ENCODE results near the gene MBNL1.
A peak's percentile ranks its signal among the peaks of the same experiment; 100 is the strongest.

Gene MBNL1

DNA sequence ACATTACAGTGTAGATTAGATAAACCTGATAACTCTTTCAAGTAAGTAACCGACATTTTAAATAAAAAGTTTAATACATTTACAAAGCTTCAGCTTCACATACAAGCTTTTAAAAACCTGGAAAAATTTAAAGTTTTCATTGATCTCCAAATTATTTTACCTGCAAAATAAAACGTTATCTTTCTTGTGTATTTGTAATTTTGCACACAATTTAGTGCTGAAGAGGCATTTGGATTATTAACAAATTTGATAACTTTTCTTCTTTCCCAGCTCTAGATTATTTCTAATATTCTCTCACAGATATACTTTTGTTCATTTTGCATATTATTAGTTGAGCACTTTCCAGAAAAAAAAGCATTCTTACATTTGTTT, 24.2 kb upstream of the MBNL1 start:
- H3K36me3 ChIP-seq: no peaks in the 10 kb centered on the region
- peak overlapping the region in 2 of 11 experiments; percentile 34 to 49; a peak in 2 of 22 replicates for H3K27ac ChIP-seq
- no peaks in the 10 kb centered on the region for H3K9me3 ChIP-seq (replicated peaks in 1 of 11)
- H3K27me3 ChIP-seq: no peaks in the 10 kb centered on the region
- peak overlapping the region; percentile 52 to 76 (median 70); a peak in 18 of 22 replicates for H3K4me2 ChIP-seq
- no peak overlapping the region for H3K4me3 ChIP-seq
- peaks cover 35 to 47% (median 41%) of the 10 kb centered on the region in 10 experiments for H3K4me1 ChIP-seq
- H4K20me1 ChIP-seq: no peaks in the 10 kb centered on the region
- H3K9ac ChIP-seq: no peak overlapping the region
- no peak for TF ChIP-seq Cebpa-rat (IDR thresholded peaks at IDR 0.05)

- H3K27me3 ChIP-seq: no peaks in the 10 kb centered on the region
- no peak overlapping the region for H3K4me2 ChIP-seq
- H3K9me3 ChIP-seq (replicated peaks in 1 of 11): no peaks in the 10 kb centered on the region
- no peak overlapping the region for H3K27ac ChIP-seq
- H3K9ac ChIP-seq: no peak overlapping the region
- no peaks in the 10 kb centered on the region for H3K36me3 ChIP-seq
- no peaks in the 10 kb centered on the region for H4K20me1 ChIP-seq
- no peak overlapping the region for H3K4me3 ChIP-seq
- TF ChIP-seq Cebpa-rat (IDR thresholded peaks at IDR 0.05): no peak
- peaks cover 32 to 40% (median 35%) of the 10 kb centered on the region in 10 experiments for H3K4me1 ChIP-seq
These were observed 23.1 kb upstream of the MBNL1 start for GRCh38 chr3:152245498-152246170.

DNA sequence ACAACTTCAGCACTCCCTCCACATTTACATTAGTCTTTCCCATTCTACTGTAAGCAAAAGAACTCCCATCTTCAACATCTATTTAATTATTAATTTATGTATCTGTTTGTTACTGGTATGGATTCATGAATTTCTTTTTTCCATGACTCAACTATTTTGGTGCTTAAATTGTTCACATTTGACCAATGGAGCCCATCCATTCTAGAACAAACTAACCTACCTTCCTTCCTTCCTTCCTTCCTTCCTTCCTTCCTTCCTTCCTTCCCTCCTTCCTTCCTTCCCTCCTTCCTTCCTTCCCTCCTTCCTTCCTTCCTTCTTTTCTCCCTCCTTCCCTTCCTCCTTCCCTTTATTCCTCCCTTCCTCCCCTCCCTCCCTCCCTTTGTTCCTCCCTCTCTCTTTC, 16.8 kb upstream of the MBNL1 start:
- Histone ChIP-seq H3K9ac (no peak overlapping the region), H3K27ac (0 out of 22 replicates have a peak overlapping the region, but pooled peaks of 1 of the 11 experiments have one; percentile 14), H3K27me3 (no peaks in the 10 kb centered on the region), H3K4me1 (peaks cover 34 to 50% (median 43%) of the 10 kb centered on the region in 10 experiments), H3K4me3 (no peak overlapping the region), H3K4me2 (peak overlapping the region in 1 of 11 experiments; percentile 17; a peak in 1 of 22 replicates), H4K20me1 (no peaks in the 10 kb centered on the region), H3K36me3 (no peaks in the 10 kb centered on the region), H3K9me3 (replicated peaks in 1 of 11) (peaks cover 0 to 31% (median 22%) of the 10 kb centered on the region in 11 experiments; a peak in 17 of 22 replicates)
- no peak for TF ChIP-seq Cebpa-rat (IDR thresholded peaks at IDR 0.05)

DNA sequence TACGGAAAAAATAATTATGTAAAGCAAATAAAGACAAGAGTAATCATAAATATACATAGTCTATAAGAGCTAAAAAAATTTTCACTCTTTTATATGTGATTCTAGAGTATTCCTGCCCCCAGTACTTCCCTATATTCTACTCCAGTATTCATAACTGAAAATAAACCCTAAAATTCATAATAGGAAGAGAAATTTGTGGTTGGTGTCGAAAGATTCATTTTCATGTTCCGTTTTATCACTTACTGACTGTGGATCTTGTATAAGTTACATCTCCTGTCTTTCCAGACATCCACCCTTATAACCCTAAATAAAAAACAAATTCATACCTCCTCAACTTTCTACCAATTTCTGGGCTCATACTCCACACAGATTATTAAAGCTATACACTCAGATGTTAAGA, 16.0 kb upstream of the MBNL1 start:
- no peak for TF ChIP-seq Cebpa-rat (IDR thresholded peaks at IDR 0.05)
- Histone ChIP-seq H3K9me3 (replicated peaks in 1 of 11) (peaks cover 0 to 31% (median 22%) of the 10 kb centered on the region in 11 experiments; a peak in 17 of 22 replicates), H3K4me1 (peaks cover 39 to 59% (median 51%) of the 10 kb centered on the region in 10 experiments), H3K4me2 (peak overlapping the region in 9 of 11 experiments; percentile 19 to 81 (median 67); a peak in 17 of 22 replicates), H4K20me1 (no peaks in the 10 kb centered on the region), H3K27me3 (no peaks in the 10 kb centered on the region), H3K36me3 (no peaks in the 10 kb centered on the region), H3K27ac (peak overlapping the region in 7 of 11 experiments; percentile 10 to 86 (median 45); a peak in 11 of 22 replicates), H3K9ac (no peak overlapping the region), H3K4me3 (no peak overlapping the region)

DNA sequence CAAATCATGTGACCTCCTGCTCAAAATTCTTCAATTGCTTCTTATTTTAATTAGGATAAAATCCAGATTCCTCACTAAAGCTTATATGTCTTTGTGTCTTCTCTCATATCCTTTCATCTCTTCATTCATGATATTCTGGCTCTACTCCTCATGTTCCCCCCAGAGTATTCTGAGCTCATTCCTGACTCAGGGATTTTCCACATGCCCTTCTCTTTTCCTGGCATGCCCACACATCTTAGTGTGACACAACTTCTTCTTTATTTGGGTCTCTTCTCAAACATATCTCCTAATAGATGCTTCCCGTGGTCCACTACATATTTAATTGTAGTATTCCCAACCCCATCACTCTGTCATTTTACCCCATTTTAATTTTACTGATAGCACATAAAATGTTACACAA, 15.2 kb upstream of the MBNL1 start:
- Histone ChIP-seq H3K27ac (peak overlapping the region in 10 of 11 experiments; percentile 10 to 86 (median 50); a peak in 14 of 22 replicates), H3K4me3 (peak overlapping the region in 1 of 10 experiments; percentile 10; a peak in 1 of 20 replicates), H3K4me2 (peak overlapping the region; percentile 19 to 81 (median 67); a peak in 19 of 22 replicates), H4K20me1 (no peaks in the 10 kb centered on the region), H3K4me1 (peaks cover 44 to 66% (median 59%) of the 10 kb centered on the region in 10 experiments), H3K9me3 (replicated peaks in 1 of 11) (peaks cover 0 to 31% (median 22%) of the 10 kb centered on the region in 11 experiments; a peak in 17 of 22 replicates), H3K27me3 (no peaks in the 10 kb centered on the region), H3K9ac (no peak overlapping the region), H3K36me3 (no peaks in the 10 kb centered on the region)
- no peak for TF ChIP-seq Cebpa-rat (IDR thresholded peaks at IDR 0.05)

- no peak overlapping the region for H3K4me3 ChIP-seq
- H4K20me1 ChIP-seq: no peaks in the 10 kb centered on the region
- peak overlapping the region in 2 of 11 experiments; percentile 28 to 41; a peak in 1 of 22 replicates for H3K9ac ChIP-seq
- no peaks in the 10 kb centered on the region for H3K36me3 ChIP-seq
- H3K27ac ChIP-seq: peak overlapping the region in 10 of 11 experiments; percentile 10 to 86 (median 54); a peak in 19 of 22 replicates
- H3K9me3 ChIP-seq (replicated peaks in 1 of 11): peaks cover 0 to 31% (median 22%) of the 10 kb centered on the region in 11 experiments; a peak in 17 of 22 replicates
- H3K4me2 ChIP-seq: peak overlapping the region; percentile 19 to 81 (median 70)
- TF ChIP-seq Cebpa-rat (IDR thresholded peaks at IDR 0.05): no peak
- peaks cover 49 to 71% (median 64%) of the 10 kb centered on the region in 10 experiments for H3K4me1 ChIP-seq
- H3K27me3 ChIP-seq: no peaks in the 10 kb centered on the region
These were observed 14.7 kb upstream of the MBNL1 start for GRCh38 chr3:152254041-152254440.

GRCh38 chr3:152255290-152255689, 13.4 kb upstream of the MBNL1 start:
- Histone ChIP-seq H3K9ac (no peak overlapping the region), H3K4me3 (no peak overlapping the region), H3K4me2 (peak overlapping the region in 10 of 11 experiments; percentile 71 to 84 (median 76); a peak in 19 of 22 replicates), H3K27ac (peak overlapping the region in 8 of 11 experiments; percentile 11 to 86 (median 77); a peak in 11 of 22 replicates), H3K27me3 (no peaks in the 10 kb centered on the region), H4K20me1 (no peaks in the 10 kb centered on the region), H3K9me3 (replicated peaks in 1 of 11) (peaks cover 0 to 31% (median 22%) of the 10 kb centered on the region in 11 experiments; a peak in 17 of 22 replicates), H3K36me3 (no peaks in the 10 kb centered on the region), H3K4me1 (peaks cover 55 to 81% (median 69%) of the 10 kb centered on the region in 10 experiments)
- TF ChIP-seq Cebpa-rat (IDR thresholded peaks at IDR 0.05): no peak

DNA sequence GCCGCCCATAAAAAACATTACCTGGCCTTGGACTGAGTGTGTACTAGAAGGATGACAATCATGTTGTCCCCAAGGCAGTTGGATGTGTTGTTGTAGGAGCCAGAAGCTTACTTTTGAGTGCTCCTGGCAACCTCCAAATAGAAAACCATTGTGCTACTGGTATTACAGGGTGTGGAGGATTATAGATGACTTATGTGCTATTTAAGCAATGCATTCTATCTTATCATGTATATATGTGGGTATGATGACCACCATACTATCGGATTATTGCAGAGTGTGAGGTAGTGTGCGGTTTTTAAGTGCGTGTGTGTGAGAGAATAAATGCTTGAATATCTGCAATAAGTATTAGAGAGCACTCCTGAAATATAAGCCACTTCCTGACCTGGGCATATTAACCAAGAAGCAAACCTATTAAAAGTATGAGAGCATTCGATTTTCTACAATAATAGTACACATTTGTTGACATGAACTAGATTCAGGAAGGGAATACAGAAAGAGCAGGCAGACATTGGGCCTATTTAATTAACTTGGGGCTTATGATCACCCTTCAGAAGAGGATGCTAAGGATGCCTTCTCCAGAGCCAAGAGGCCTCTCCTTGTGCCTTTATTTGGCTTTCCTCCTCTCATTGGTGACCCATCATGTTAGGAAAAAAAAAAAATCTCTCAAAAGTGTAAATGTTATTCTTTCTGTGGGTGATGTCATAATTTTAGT, 11.7 kb upstream of the MBNL1 start:
- Histone ChIP-seq H3K4me3 (peak overlapping the region in 5 of 10 experiments; percentile 1 to 31 (median 14); a peak in 9 of 20 replicates), H4K20me1 (no peaks in the 10 kb centered on the region), H3K4me2 (peak overlapping the region; percentile 58 to 84 (median 75)), H3K4me1 (peaks cover 55 to 80% (median 69%) of the 10 kb centered on the region in 10 experiments), H3K27ac (peak overlapping the region; percentile 60 to 86 (median 80)), H3K36me3 (no peaks in the 10 kb centered on the region), H3K27me3 (no peaks in the 10 kb centered on the region), H3K9ac (peak overlapping the region; percentile 28 to 69 (median 58); a peak in 21 of 22 replicates), H3K9me3 (replicated peaks in 1 of 11) (peaks cover 0 to 30% (median 13%) of the 10 kb centered on the region in 11 experiments; a peak in 18 of 22 replicates)
- no peak for TF ChIP-seq Cebpa-rat (IDR thresholded peaks at IDR 0.05)

Data from BLaER1 treated with 17β-estradiol and CSF1 and Interleukin-3, amounts not matched to agents 10 nM and 100 nM (cell line).